Islet precursor cell (in vitro differentiated cells): ENCODE data around the gene CDHR2.

ENCODE experiments used
- DNase-seq: peaks from one replicate; pipeline ENCODE4 v3.0.0-alpha.2; 2018

Gene CDHR2

GRCh38 chr5:176624142-176624541 is 75.0 kb downstream of the CDHR2 start:
- DNase-seq, result no peak

- no peak for DNase-seq
Measured at GRCh38 chr5:176624938-176625337, 75.8 kb downstream of the CDHR2 start.

GRCh38 chr5:176625512-176625911 is 76.4 kb downstream of the CDHR2 start:
- DNase-seq, result no peak

- DNase-seq, result no peak
Measured at GRCh38 chr5:176625966-176626875, 77.1 kb downstream of the CDHR2 start.

GRCh38 chr5:176626876-176627236 is 77.7 kb downstream of the CDHR2 start:
- DNase-seq, result no peak

- DNase-seq, result no peak
Measured at GRCh38 chr5:176627582-176627981, 78.4 kb downstream of the CDHR2 start.

GRCh38 chr5:176628406-176629228 is 79.5 kb downstream of the CDHR2 start:
- no peak for DNase-seq

GRCh38 chr5:176629317-176629852 is 80.2 kb downstream of the CDHR2 start:
- no peak for DNase-seq

- peak; percentile 76 for DNase-seq
Measured at GRCh38 chr5:176629853-176630680, 80.9 kb downstream of the CDHR2 start, which contains the start of the genes EIF4E1B and SNCB. TSS of gene EIF4E1B (plus strand) at chr5:176630675. CDS start at chr5:176642788, 12,113 bp downstream. TSS of gene SNCB (minus strand) at chr5:176630534. CDS start at chr5:176629654, 880 bp downstream.

GRCh38 chr5:176630681-176631222 is 81.6 kb downstream of the CDHR2 start:
- DNase-seq, result no peak

GRCh38 chr5:176631383-176632200 is 82.5 kb downstream of the CDHR2 start:
- no peak for DNase-seq

GRCh38 chr5:176632745-176633144 is 83.6 kb downstream of the CDHR2 start:
- DNase-seq, result no peak

- DNase-seq, result no peak
Measured at GRCh38 chr5:176633598-176633997, 84.5 kb downstream of the CDHR2 start.

- no peak for DNase-seq
Measured at GRCh38 chr5:176636426-176636825, 87.3 kb downstream of the CDHR2 start.

- DNase-seq, result no peak
Measured at GRCh38 chr5:176637556-176637955, 88.4 kb downstream of the CDHR2 start.

- no peak for DNase-seq
Measured at GRCh38 chr5:176638437-176638836, 89.3 kb downstream of the CDHR2 start.

GRCh38 chr5:176639208-176639607 is 90.1 kb downstream of the CDHR2 start:
- no peak for DNase-seq

GRCh38 chr5:176639981-176640380 is 90.8 kb downstream of the CDHR2 start:
- no peak for DNase-seq

- DNase-seq, result no peak
Measured at GRCh38 chr5:176640616-176641015, 91.5 kb downstream of the CDHR2 start.

GRCh38 chr5:176642675-176643490 is 93.7 kb downstream of the CDHR2 start:
- no peak for DNase-seq
